HCT116 (cell line): ENCODE results near the gene MAST4.

ENCODE experiments used
- CEBPB ChIP-seq: IDR thresholded peaks from 2 replicates; pipeline ENCODE4 v1.6.1; 2012; ENCODE audit warnings: low read depth
- EZH2 ChIP-seq: fragments of 200-600 bp; sonication (generic); IDR thresholded peaks from 2 replicates; pipeline ENCODE4 v1.6.1; 2017; ENCODE audit warnings: antibody characterized with exemption, mixed run types
- POLR2A ChIP-seq: IDR thresholded peaks from 2 replicates; pipeline ENCODE4 v1.7.0; 2011; ENCODE audit warnings: borderline replicate concordance; ENCODE audit not compliant: insufficient read depth, insufficient read length; ENCODE audit errors: extremely low read depth
- POLR2AphosphoS5 ChIP-seq: IDR thresholded peaks from 2 replicates; pipeline ENCODE4 v1.6.1; 2011; ENCODE audit warnings: mild to moderate bottlenecking, low read depth, low read length, moderate library complexity
- RAD21 ChIP-seq: IDR thresholded peaks from 2 replicates; pipeline ENCODE4 v1.6.1; 2012; ENCODE audit warnings: low read depth, mild to moderate bottlenecking
- TCF7L2 ChIP-seq: IDR thresholded peaks from 2 replicates; pipeline ENCODE4 v1.7.0; 2011; ENCODE audit warnings: borderline replicate concordance, inconsistent platforms; ENCODE audit not compliant: insufficient read depth, insufficient read length; ENCODE audit errors: extremely low read depth
- YY1 ChIP-seq: IDR thresholded peaks from 2 replicates; pipeline ENCODE4 v1.6.1; 2011; ENCODE audit warnings: low read length, low read depth, moderate library complexity, mild to moderate bottlenecking; ENCODE audit not compliant: insufficient replicate concordance; ENCODE audit errors: extremely low read depth
- TF ChIP-seq, protein P1 (sequence below), 3 experiments: fragments of 200-600 bp in 1 of 3; sonication (generic) in 1 of 3; IDR thresholded peaks in 2 of 3; conservative IDR thresholded peaks in 1 of 3; 2 replicates each; pipeline ENCODE4 v1.5.1; 2012 to 2017; ENCODE audit warnings: low read depth in 2 of 3, low read length in 2 of 3, antibody characterized with exemption in 1 of 3, borderline replicate concordance in 1 of 3, control low read depth in 1 of 3, mild to moderate bottlenecking in 1 of 3, mixed read lengths in 1 of 3, mixed run types in 1 of 3, moderate library complexity in 1 of 3; ENCODE audit not compliant: insufficient read depth in 1 of 3
- TF ChIP-seq, protein P2 (sequence below): IDR thresholded peaks from 2 replicates; pipeline ENCODE4 v1.6.1; 2012
- TF ChIP-seq, protein P3 (sequence below): IDR thresholded peaks from 2 replicates; pipeline ENCODE4 v1.6.1; 2012; ENCODE audit warnings: low read depth

DNA sequence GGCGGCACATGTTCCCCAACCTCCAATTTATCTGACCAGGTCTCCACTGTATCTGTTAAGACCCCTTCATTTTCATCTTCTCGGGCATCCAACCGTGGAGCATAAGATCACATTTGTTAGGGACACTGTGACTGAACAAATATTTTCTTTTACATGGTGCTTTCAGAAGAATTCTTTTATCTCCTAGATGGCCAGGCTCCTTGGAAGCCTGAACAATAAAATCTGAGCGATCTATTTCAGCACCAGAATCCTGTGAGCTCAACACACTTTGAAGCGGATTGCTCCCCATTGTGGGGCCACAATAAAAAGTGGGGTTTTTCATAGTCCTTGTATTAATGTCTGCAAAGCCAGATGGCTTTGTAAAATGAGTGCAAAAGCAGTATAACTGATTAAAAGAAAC lies 326.7 kb downstream of the MAST4 start:
- TF ChIP-seq POLR2A, result no peak
- TF ChIP-seq POLR2AphosphoS5, result no peak
- TF ChIP-seq, protein P1, sequence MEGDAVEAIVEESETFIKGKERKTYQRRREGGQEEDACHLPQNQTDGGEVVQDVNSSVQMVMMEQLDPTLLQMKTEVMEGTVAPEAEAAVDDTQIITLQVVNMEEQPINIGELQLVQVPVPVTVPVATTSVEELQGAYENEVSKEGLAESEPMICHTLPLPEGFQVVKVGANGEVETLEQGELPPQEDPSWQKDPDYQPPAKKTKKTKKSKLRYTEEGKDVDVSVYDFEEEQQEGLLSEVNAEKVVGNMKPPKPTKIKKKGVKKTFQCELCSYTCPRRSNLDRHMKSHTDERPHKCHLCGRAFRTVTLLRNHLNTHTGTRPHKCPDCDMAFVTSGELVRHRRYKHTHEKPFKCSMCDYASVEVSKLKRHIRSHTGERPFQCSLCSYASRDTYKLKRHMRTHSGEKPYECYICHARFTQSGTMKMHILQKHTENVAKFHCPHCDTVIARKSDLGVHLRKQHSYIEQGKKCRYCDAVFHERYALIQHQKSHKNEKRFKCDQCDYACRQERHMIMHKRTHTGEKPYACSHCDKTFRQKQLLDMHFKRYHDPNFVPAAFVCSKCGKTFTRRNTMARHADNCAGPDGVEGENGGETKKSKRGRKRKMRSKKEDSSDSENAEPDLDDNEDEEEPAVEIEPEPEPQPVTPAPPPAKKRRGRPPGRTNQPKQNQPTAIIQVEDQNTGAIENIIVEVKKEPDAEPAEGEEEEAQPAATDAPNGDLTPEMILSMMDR (IDR thresholded peaks at IDR 0.05 in 2 of 3, conservative IDR thresholded peaks at IDR 0.05 in 1 of 3; ENCODE audit: borderline replicate concordance in 1 of 3, insufficient read depth in 1 of 3, low read depth in 2 of 3, low read length in 2 of 3), result no peak
- no peak for TF ChIP-seq RAD21
- TF ChIP-seq, protein P2, sequence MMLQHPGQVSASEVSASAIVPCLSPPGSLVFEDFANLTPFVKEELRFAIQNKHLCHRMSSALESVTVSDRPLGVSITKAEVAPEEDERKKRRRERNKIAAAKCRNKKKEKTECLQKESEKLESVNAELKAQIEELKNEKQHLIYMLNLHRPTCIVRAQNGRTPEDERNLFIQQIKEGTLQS, result no peak
- no peak for TF ChIP-seq TCF7L2
- TF ChIP-seq, protein P3, sequence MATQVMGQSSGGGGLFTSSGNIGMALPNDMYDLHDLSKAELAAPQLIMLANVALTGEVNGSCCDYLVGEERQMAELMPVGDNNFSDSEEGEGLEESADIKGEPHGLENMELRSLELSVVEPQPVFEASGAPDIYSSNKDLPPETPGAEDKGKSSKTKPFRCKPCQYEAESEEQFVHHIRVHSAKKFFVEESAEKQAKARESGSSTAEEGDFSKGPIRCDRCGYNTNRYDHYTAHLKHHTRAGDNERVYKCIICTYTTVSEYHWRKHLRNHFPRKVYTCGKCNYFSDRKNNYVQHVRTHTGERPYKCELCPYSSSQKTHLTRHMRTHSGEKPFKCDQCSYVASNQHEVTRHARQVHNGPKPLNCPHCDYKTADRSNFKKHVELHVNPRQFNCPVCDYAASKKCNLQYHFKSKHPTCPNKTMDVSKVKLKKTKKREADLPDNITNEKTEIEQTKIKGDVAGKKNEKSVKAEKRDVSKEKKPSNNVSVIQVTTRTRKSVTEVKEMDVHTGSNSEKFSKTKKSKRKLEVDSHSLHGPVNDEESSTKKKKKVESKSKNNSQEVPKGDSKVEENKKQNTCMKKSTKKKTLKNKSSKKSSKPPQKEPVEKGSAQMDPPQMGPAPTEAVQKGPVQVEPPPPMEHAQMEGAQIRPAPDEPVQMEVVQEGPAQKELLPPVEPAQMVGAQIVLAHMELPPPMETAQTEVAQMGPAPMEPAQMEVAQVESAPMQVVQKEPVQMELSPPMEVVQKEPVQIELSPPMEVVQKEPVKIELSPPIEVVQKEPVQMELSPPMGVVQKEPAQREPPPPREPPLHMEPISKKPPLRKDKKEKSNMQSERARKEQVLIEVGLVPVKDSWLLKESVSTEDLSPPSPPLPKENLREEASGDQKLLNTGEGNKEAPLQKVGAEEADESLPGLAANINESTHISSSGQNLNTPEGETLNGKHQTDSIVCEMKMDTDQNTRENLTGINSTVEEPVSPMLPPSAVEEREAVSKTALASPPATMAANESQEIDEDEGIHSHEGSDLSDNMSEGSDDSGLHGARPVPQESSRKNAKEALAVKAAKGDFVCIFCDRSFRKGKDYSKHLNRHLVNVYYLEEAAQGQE, result no peak
- TF ChIP-seq EZH2, result no peak
- TF ChIP-seq YY1, result no peak
- TF ChIP-seq CEBPB, result no peak
